ENCODE measurements around the gene TMPRSS6. TPM values are rescaled to one million over a fixed set of nuclear protein-coding genes. Genes with fewer than 3 reads are reported as not detected.

Gene TMPRSS6
- total RNA-seq, 4 donors from 2014 or later = not detected

- DNase-seq (ENCODE audit: low spot score) (no peak), ATAC-seq (ENCODE audit: low FRiP score) (no peak)
- no peak for TF ChIP-seq CTCF (IDR thresholded peaks at IDR 0.05)
Measured at GRCh38 chr22:37083914-37084313, 25.6 kb downstream of the TMPRSS6 start.

GRCh38 chr22:37082251-37082873 lies 27.2 kb downstream of the TMPRSS6 start:
- TF ChIP-seq CTCF (IDR thresholded peaks at IDR 0.05) = no peak
- DNase-seq (ENCODE audit: low spot score) = no peak
- ATAC-seq (ENCODE audit: low FRiP score) = no peak

GRCh38 chr22:37080838-37081237 lies 28.7 kb downstream of the TMPRSS6 start:
- DNase-seq (ENCODE audit: low spot score) (no peak), ATAC-seq (ENCODE audit: low FRiP score) (no peak)
- no peak for TF ChIP-seq CTCF (IDR thresholded peaks at IDR 0.05)

GRCh38 chr22:37080438-37080837 lies 29.1 kb downstream of the TMPRSS6 start:
- DNase-seq (ENCODE audit: low spot score) (no peak), ATAC-seq (ENCODE audit: low FRiP score) (no peak)
- TF ChIP-seq CTCF (IDR thresholded peaks at IDR 0.05) = no peak

GRCh38 chr22:37079668-37080171 lies 29.8 kb downstream of the TMPRSS6 start:
- ATAC-seq (ENCODE audit: low FRiP score) = no peak
- DNase-seq (ENCODE audit: low spot score) = no peak
- TF ChIP-seq CTCF (IDR thresholded peaks at IDR 0.05) = no peak

- no peak for ATAC-seq (ENCODE audit: low FRiP score)
- DNase-seq (ENCODE audit: low spot score) = no peak
- no peak for TF ChIP-seq CTCF (IDR thresholded peaks at IDR 0.05)
Measured at GRCh38 chr22:37079158-37079557, 30.4 kb downstream of the TMPRSS6 start.

- ATAC-seq (ENCODE audit: low FRiP score) = no peak
- peak in 1 of 3 donors; percentile 56 for TF ChIP-seq CTCF (IDR thresholded peaks at IDR 0.05)
- peak; percentile 54 for DNase-seq (ENCODE audit: low spot score)
Measured at GRCh38 chr22:37077802-37078448, 31.6 kb downstream of the TMPRSS6 start.

Measured in omental fat pad (tissue), 4 donors.